SK-N-SH treated with all-trans-retinoic acid at 6 μM for 48 hours (cell line): Measurements from ENCODE around the gene PRIMA1.

ENCODE experiments used
- ARNTL ChIP-seq: fragments of 450-650 bp; formaldehyde crosslinking; IDR thresholded peaks from 2 replicates; pipeline ENCODE4 v1.5.0; 2020; ENCODE audit warnings: low read depth, mild to moderate bottlenecking, moderate library complexity, borderline replicate concordance
- PATZ1 ChIP-seq: fragments of 250-450 bp; sonication (Bioruptor Pico); IDR thresholded peaks from 2 replicates; pipeline ENCODE4 v1.8.0; 2020; ENCODE audit warnings: mild to moderate bottlenecking, moderate library complexity, borderline replicate concordance
- RARB ChIP-seq: fragments of 250-450 bp; sonication (Bioruptor Pico); IDR thresholded peaks from 2 replicates; pipeline ENCODE4 v1.8.0; 2021; ENCODE audit warnings: mild to moderate bottlenecking, moderate library complexity
- ZFP3 ChIP-seq: fragments of 250-450 bp; sonication (Bioruptor Pico); IDR thresholded peaks from 2 replicates; pipeline ENCODE4 v1.5.0; 2020; ENCODE audit warnings: mild to moderate bottlenecking, moderate library complexity
- ZFP30 ChIP-seq: fragments of 450-650 bp; formaldehyde crosslinking; IDR thresholded peaks from 2 replicates; pipeline ENCODE4 v1.5.0; 2022; ENCODE audit warnings: mild to moderate bottlenecking, moderate library complexity

DNA sequence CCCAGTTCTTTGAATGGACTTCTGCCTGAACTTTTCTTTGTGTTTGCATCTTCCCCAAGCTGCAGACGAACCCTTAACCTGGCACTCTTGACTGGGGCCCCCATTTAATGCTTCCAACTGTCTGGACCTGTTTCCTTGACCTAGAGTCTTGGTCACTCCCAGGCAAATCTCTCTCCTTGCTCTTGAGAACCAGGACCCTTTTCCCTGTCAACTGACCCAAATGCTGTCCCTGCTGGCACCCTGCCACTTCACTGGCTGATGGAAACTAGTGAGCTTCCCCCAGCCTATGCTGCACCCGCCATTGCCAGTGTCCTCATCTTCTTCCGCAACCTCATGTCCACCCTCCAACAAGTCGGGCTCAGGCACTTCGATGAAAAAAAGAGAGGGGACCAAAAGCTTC is 79.5 kb downstream of the PRIMA1 start:
- TF ChIP-seq ZFP30 (CRISPR knock-in tag) (no peak), ZFP3 (CRISPR knock-in tag) (no peak), RARB (no peak), PATZ1 (CRISPR knock-in tag) (no peak), ARNTL (CRISPR knock-in tag) (no peak)
